Neutrophil (primary cell): ENCODE measurements around the gene GMDS.

Experiments used
- H3K27ac ChIP-seq: fragments of 200-600 bp; sonication (generic); 2 replicates; pipeline ENCODE4 v1.5.1; 2016; ENCODE audit warnings: mild to moderate bottlenecking, moderate library complexity
- H3K27me3 ChIP-seq: fragments of 200-600 bp; sonication (generic); 2 replicates; pipeline ENCODE4 v1.6.0; 2016; ENCODE audit warnings: mild to moderate bottlenecking
- H3K36me3 ChIP-seq: fragments of 200-600 bp; sonication (generic); 2 replicates; pipeline ENCODE4 v1.5.1; 2017
- H3K4me1 ChIP-seq, 2 experiments: fragments of 200-600 bp in 1 of 2; sonication (generic) in 1 of 2; 1 replicate in 1 of 2; 2 replicates in 1 of 2; pipeline versions ENCODE4 v1.5.1 to v1.6.1; 2013 to 2016; ENCODE audit warnings: low read depth in 1 of 2, low read length in 1 of 2, mild to moderate bottlenecking in 1 of 2, moderate library complexity in 1 of 2; ENCODE audit not compliant: control insufficient read depth in 1 of 2, insufficient read depth in 1 of 2
- H3K4me3 ChIP-seq, 2 experiments: fragments of 200-600 bp in 1 of 2; sonication (generic) in 1 of 2; 1 replicate in 1 of 2; 2 replicates in 1 of 2; pipeline ENCODE4 v1.5.1; 2013 to 2016; ENCODE audit warnings: low read depth in 1 of 2, low read length in 1 of 2, mild to moderate bottlenecking in 1 of 2, moderate library complexity in 1 of 2
- H3K9me3 ChIP-seq: fragments of 200-600 bp; sonication (generic); 2 replicates; pipeline ENCODE4 v1.5.1; 2016
- TF ChIP-seq, protein P1 (sequence below): fragments of 200-600 bp; sonication (generic); IDR thresholded peaks from 2 replicates; pipeline ENCODE4 v1.5.1; 2016; ENCODE audit warnings: antibody characterized with exemption

Gene GMDS

DNA sequence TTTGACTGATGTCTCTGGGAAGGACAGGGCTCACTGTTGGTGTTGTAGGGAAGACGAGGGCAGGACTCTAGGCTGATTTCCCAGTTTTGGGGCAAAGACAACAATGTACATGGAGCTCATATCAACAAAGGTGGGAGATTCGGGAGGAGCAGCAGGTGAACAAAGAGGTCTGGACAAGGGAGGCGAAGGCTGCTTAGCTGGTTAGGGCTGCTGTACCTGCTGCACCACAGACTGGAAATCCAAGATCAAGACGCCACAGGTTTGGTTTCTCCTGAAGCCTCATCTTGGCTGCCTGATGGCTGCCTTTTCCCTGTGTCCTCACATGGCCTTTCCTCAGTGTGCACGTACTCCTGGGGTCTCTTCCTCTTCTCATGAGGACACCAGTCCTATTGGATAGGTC is 348.5 kb downstream of the GMDS start:
- H3K27ac ChIP-seq, result no peak overlapping the region
- H3K4me1 ChIP-seq, result no peaks in the 10 kb centered on the region
- H3K27me3 ChIP-seq, result no peaks in the 10 kb centered on the region
- no peaks in the 10 kb centered on the region for H3K9me3 ChIP-seq
- no peak overlapping the region for H3K4me3 ChIP-seq
- H3K36me3 ChIP-seq, result no peaks in the 10 kb centered on the region
- TF ChIP-seq, protein P1, sequence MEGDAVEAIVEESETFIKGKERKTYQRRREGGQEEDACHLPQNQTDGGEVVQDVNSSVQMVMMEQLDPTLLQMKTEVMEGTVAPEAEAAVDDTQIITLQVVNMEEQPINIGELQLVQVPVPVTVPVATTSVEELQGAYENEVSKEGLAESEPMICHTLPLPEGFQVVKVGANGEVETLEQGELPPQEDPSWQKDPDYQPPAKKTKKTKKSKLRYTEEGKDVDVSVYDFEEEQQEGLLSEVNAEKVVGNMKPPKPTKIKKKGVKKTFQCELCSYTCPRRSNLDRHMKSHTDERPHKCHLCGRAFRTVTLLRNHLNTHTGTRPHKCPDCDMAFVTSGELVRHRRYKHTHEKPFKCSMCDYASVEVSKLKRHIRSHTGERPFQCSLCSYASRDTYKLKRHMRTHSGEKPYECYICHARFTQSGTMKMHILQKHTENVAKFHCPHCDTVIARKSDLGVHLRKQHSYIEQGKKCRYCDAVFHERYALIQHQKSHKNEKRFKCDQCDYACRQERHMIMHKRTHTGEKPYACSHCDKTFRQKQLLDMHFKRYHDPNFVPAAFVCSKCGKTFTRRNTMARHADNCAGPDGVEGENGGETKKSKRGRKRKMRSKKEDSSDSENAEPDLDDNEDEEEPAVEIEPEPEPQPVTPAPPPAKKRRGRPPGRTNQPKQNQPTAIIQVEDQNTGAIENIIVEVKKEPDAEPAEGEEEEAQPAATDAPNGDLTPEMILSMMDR, result no peak

DNA sequence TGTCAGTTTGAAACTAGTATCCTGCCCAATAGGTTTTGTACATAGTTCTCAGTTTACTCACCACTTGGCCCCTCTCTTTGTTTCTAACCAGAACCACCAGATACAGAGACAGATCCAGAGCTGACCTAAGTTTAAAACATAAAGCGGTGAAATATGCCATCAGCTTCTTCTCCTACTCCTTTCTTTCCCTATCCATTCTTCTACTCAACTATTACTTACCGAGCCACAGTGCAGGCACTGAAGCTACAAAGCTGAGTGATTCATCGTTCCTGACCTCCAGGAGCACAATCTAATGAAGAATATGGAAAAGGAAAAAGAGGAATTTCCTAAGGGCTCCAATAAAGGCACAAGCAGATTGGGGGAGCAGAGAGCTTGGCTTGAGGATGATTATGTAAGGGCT is 349.7 kb downstream of the GMDS start:
- no peaks in the 10 kb centered on the region for H3K9me3 ChIP-seq
- TF ChIP-seq, protein P1, result no peak
- no peaks in the 10 kb centered on the region for H3K4me1 ChIP-seq
- H3K36me3 ChIP-seq, result no peaks in the 10 kb centered on the region
- H3K4me3 ChIP-seq, result no peak overlapping the region
- H3K27me3 ChIP-seq, result no peaks in the 10 kb centered on the region
- H3K27ac ChIP-seq, result no peak overlapping the region

DNA sequence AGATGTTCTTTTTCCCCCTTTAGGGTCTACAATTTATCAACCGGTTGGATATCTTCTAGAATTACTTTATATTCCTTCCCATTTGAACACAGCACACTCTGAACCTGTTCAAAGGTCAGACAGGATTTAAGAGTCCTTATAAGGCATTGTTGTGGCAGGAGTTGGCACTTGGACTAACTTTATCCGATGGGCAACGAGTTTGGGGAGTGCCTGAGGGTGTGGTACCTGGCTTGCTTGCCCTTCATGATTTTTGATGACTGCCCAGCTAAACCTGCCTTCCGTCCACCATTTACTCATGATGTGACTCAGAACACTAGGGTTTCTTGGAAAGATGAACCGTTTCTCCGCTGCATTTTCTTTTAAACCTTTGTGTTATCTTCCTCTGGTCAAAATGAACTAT is 350.5 kb downstream of the GMDS start:
- H3K9me3 ChIP-seq, result no peaks in the 10 kb centered on the region
- H3K27me3 ChIP-seq, result no peaks in the 10 kb centered on the region
- TF ChIP-seq, protein P1, result no peak
- no peak overlapping the region for H3K27ac ChIP-seq
- H3K4me3 ChIP-seq, result no peak overlapping the region
- no peaks in the 10 kb centered on the region for H3K36me3 ChIP-seq
- H3K4me1 ChIP-seq, result no peaks in the 10 kb centered on the region

DNA sequence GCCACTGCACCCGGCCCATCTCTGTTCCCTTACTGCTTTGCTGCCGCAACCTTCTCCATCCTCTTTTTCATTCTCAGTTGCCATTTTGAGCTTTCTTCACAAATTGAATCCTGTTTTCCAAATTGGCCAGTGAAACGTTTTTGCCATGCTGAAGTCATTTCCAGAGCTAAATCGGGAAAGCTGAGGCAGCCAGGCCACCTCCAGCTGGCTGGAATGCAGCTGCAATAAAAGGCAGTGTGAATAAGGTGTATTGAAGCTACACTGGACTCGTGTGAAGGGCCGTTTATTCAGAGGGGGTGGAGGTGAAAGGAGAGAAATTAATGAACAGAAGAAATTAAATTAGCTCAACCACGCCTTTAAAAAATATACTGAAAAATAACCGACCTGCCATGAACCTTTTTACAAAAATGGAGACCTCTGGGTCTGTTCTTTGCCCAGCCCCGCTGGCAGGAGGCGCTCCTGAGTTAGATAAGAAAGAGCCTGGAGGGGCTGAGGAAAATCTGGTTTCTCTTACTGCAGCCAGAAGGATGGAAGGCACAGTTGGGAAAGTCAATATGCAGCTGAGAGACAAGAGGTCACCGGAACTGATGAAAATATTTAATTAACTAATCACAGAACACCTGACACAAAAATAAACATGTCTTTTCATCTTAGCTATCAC is 351.8 kb downstream of the GMDS start:
- no peaks in the 10 kb centered on the region for H3K9me3 ChIP-seq
- H3K27ac ChIP-seq, result no peak overlapping the region
- TF ChIP-seq, protein P1, result no peak
- H3K27me3 ChIP-seq, result no peaks in the 10 kb centered on the region
- H3K4me3 ChIP-seq, result no peak overlapping the region
- no peaks in the 10 kb centered on the region for H3K4me1 ChIP-seq
- H3K36me3 ChIP-seq, result no peaks in the 10 kb centered on the region

DNA sequence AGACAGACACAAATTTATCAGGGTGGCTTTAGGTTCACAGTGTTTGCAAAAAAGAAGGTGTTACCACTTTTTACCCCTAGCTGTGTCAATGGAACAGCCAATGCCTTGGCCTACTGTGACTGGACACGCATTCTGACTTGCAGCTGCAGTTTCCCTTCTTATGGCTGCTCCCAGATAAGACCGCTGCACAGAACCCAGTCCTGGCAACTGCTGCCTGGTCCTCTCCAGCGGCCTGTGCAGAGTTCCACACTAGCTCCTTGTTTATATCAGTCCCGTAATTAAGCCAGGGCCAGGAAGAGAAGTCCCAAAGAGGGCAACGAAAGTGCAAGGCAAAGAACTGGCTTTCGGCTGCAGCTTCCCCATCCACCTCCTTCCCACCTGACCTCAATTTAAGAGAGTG is 352.7 kb downstream of the GMDS start:
- no peaks in the 10 kb centered on the region for H3K36me3 ChIP-seq
- no peak overlapping the region for H3K4me3 ChIP-seq
- H3K27me3 ChIP-seq, result no peaks in the 10 kb centered on the region
- H3K9me3 ChIP-seq, result no peaks in the 10 kb centered on the region
- TF ChIP-seq, protein P1, result no peak
- no peak overlapping the region for H3K27ac ChIP-seq
- no peaks in the 10 kb centered on the region for H3K4me1 ChIP-seq
